ENCODE data around the gene OXCT1. TPM values are rescaled to one million over a fixed set of nuclear protein-coding genes. Genes with fewer than 3 reads are reported as not detected.

Gene OXCT1
- polyA plus RNA-seq, 2 of the 4 experiments (the other 2 are of a cell fraction), result 2.6 to 3.0 TPM

DNA sequence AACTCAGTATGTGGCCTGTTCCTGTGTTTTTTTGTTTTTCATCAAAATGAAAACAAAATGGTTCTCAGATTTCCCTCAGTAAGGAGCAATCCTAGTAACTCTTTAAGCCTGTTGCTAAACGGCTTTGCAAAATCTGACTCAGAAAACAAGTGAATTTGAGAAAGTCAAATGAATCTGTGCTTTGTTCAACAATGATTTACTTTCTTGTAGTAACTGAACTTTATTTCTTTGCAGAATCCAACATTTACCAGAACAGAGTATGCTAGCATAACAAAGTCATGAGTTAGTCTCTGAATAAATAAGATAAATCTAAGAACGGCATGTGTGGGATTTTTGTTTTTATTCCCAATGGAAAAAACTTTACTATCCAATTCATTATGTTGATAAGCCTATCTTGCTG, 93.8 kb downstream of the OXCT1 start:
- WGBS (ENCODE audit: missing lambda C conversion rate), result 12% methylated on average over 2 of the region's 2 CpGs
- peak overlapping the region; percentile 0; the same call in 1 of the 3 replicates for H3K4me2 ChIP-seq
- TF ChIP-seq KDM5A (IDR thresholded peaks at IDR 0.05), result no peak
- no peak for TF ChIP-seq CHD2 (IDR thresholded peaks at IDR 0.05; ENCODE audit: low read length, partially characterized antibody)
- TF ChIP-seq CHD4 (IDR thresholded peaks at IDR 0.05; ENCODE audit: borderline replicate concordance), result no peak
- TF ChIP-seq, protein P1, sequence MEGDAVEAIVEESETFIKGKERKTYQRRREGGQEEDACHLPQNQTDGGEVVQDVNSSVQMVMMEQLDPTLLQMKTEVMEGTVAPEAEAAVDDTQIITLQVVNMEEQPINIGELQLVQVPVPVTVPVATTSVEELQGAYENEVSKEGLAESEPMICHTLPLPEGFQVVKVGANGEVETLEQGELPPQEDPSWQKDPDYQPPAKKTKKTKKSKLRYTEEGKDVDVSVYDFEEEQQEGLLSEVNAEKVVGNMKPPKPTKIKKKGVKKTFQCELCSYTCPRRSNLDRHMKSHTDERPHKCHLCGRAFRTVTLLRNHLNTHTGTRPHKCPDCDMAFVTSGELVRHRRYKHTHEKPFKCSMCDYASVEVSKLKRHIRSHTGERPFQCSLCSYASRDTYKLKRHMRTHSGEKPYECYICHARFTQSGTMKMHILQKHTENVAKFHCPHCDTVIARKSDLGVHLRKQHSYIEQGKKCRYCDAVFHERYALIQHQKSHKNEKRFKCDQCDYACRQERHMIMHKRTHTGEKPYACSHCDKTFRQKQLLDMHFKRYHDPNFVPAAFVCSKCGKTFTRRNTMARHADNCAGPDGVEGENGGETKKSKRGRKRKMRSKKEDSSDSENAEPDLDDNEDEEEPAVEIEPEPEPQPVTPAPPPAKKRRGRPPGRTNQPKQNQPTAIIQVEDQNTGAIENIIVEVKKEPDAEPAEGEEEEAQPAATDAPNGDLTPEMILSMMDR (IDR thresholded peaks at IDR 0.05), result no peak
- TF ChIP-seq ATOH8 (CRISPR knock-in tag; IDR thresholded peaks at IDR 0.05; ENCODE audit: low read depth), result no peak
- TF ChIP-seq RAD21 (conservative IDR thresholded peaks at IDR 0.05 in 1 of 2, IDR thresholded peaks at IDR 0.05 in 1 of 2), result no peak
- TF ChIP-seq RNF2 (IDR thresholded peaks at IDR 0.05; ENCODE audit: borderline replicate concordance, low read depth), result no peak
- TF ChIP-seq E2F6 (IDR thresholded peaks at IDR 0.05; ENCODE audit: borderline replicate concordance, low read depth), result no peak
- TF ChIP-seq NPAS2 (CRISPR knock-in tag; IDR thresholded peaks at IDR 0.05; ENCODE audit: borderline replicate concordance), result no peak
- TF ChIP-seq HEYL (CRISPR knock-in tag; IDR thresholded peaks at IDR 0.05), result no peak
- no peak overlapping the region for H3K27ac ChIP-seq
- ChIA-PET POLR2A (no interaction called here), CTCF (interaction anchor here (1.0 kb wide), 1 partner anchor 23 kb away, joined by 3 read pairs; no protein-coding TSS in a partner anchor)
- no peaks in the 10 kb centered on the region for H3K4me1 ChIP-seq
- no peak overlapping the region for H3K4me3 ChIP-seq
- FAIRE-seq (no peak), DNase-seq (ENCODE audit: low read depth in 1 of 2, low spot score in 1 of 2) (no peak), ATAC-seq (no peak)
- H3K9me3 ChIP-seq, result no peaks in the 10 kb centered on the region

DNA sequence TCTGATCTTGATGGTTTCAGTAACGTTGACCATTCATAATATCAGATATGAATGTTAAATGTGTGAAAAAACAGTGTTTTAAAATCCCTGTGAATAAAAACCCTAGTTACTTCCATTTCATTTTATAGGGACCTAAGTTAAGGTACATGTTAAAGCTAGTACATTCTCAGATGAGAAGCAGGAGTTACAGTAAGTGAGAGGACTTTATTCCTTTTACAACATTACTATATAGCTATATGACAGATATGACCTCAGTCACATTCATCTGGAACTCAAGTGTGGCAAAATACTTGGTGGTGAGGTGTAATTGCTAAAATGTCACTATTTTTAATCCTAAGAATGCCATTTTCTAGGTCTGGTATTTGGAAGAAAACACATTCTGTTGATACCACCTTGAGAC, 96.4 kb downstream of the OXCT1 start:
- Histone ChIP-seq H3K4me3 (no peak overlapping the region), H3K27ac (no peak overlapping the region), H3K4me2 (no peak overlapping the region), H3K4me1 (no peaks in the 10 kb centered on the region), H3K9me3 (no peaks in the 10 kb centered on the region)
- DNase-seq (ENCODE audit: low read depth in 1 of 2, low spot score in 1 of 2) (no peak), FAIRE-seq (no peak), ATAC-seq (no peak)
- ChIA-PET POLR2A (no interaction called here), CTCF (interaction anchor here (0.6 kb wide), 1 partner anchor 589 kb away, joined by 3 read pairs; no protein-coding TSS in a partner anchor)
- TF ChIP-seq CBX8 (IDR thresholded peaks at IDR 0.05), result no peak
- TF ChIP-seq PHF8 (IDR thresholded peaks at IDR 0.05; ENCODE audit: borderline replicate concordance, low read depth), result no peak
- no peak for TF ChIP-seq RARB (CRISPR knock-in tag; IDR thresholded peaks at IDR 0.05)
- no peak for TF ChIP-seq EHMT2 (IDR thresholded peaks at IDR 0.05; ENCODE audit: low read depth)
- TF ChIP-seq, protein P1 (IDR thresholded peaks at IDR 0.05), result no peak
- TF ChIP-seq FOSL2 (IDR thresholded peaks at IDR 0.05), result no peak
- no peak for TF ChIP-seq FOSL2 (CRISPR knock-in tag; IDR thresholded peaks at IDR 0.05)
- TF ChIP-seq GATA3 (IDR thresholded peaks at IDR 0.05; ENCODE audit: borderline replicate concordance), result no peak
- WGBS (ENCODE audit: missing lambda C conversion rate), result 12% methylated on average over 1 of the region's 1 CpG
